Measurements from ENCODE around the gene TRMT44.

Gene TRMT44

DNA sequence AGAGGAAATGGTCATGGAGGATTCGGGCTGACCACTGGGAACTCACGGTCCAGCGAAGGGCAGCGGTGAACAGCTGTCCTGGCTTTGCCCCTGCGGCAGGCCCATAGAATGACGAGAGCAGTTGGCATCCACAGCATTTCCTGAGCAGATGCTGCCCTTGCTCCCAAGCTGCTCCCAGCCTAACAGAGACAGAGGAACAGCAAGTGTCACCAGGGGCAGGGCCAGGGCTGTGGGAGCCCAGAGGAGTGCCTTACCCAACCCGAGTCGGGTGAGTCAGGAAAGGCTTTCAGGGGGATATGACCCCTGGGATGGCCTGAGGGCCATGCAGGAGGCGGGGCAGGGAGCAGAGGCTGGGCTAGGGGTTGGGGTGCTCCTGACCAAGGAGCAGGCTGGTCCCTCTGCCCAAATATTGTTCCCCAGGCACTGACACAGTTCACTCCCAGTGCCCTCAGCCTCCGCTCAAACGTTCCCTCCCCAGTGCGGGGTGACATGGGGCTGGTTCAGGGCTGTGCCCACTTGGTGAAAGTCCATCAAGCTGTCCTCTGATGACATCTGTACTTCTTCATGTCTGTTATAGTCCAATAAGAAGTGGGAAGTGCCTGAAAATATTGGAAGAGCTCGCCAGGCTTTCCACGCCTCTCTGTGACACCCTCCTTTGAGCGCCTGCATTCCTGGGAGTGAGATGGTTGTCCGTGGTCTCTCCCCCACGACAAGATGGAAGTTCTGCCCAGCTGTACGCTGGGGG, 74.9 kb downstream of the TRMT44 start:
- DNase-seq: no peak

DNA sequence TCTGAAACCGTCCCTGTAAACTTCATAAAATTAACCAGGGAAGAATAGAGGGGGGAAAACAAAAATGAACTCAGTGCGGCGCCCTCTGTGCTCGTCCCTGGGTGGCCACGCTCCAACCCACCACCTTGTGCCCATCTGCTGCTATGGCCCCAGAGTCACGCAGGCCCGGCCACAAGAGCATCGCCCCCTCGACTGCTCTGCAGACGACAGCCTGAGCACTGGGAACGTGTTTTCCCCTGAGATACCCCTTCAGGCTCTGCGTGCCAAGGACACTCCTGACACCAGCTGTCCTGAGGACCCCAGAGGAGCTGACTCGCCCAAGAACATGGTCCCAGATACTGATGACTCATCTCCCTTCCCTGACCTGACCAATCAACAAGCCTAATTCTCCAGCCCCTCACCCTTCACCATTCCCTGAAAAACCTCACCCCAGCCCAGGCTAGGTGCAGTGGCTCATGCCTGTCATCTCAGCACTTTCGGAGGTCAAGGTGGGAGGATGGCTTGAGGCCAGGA, 75.5 kb downstream of the TRMT44 start:
- no peak for DNase-seq

DNA sequence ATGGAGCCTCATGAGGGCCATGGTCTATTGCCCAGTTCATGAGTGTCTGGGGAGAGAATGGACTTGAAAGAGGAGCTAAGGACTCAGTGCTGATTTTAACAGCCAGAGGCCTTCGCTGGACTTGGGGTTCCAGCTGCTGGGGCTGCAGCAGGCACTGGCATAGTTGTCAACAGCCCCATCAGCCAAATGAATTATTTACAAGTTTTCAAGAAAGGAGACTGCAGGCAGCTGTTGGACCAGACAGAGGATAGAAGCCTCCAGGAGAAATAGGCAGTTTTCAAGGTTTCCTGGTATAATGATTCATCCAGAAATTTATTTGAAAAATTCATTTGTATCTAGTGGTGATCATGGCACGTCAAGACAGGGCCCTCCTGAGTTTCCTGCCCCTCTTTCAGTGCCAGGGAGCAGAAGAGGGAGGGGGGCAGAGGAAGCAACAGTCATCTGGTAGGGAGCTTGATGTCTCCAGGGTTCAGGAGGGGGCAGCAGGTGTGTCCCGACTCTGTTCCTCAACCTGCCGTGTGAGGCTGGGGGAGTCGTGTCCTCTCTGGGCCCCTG, 76.5 kb downstream of the TRMT44 start:
- no peak for DNase-seq

DNA sequence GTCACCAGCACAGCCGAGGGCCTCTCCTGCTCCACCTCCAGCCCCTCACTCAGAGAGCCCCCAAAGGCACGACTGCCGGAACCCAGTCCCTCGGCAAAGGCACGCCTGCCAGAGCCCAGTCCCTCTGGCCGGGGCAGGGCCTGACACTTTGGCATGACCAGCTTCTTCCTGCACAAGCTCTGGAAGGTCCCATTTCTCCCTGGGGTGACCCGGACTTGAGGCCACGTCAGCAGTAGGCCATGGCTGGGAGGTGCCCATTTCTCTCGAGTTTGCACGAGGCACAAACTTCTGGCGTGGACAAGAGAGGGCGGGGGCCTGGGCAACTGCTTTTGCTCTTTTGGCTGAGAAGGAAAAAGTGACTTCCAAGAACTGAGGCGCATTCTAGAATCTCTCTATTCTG, 77.4 kb downstream of the TRMT44 start:
- no peak for DNase-seq

DNA sequence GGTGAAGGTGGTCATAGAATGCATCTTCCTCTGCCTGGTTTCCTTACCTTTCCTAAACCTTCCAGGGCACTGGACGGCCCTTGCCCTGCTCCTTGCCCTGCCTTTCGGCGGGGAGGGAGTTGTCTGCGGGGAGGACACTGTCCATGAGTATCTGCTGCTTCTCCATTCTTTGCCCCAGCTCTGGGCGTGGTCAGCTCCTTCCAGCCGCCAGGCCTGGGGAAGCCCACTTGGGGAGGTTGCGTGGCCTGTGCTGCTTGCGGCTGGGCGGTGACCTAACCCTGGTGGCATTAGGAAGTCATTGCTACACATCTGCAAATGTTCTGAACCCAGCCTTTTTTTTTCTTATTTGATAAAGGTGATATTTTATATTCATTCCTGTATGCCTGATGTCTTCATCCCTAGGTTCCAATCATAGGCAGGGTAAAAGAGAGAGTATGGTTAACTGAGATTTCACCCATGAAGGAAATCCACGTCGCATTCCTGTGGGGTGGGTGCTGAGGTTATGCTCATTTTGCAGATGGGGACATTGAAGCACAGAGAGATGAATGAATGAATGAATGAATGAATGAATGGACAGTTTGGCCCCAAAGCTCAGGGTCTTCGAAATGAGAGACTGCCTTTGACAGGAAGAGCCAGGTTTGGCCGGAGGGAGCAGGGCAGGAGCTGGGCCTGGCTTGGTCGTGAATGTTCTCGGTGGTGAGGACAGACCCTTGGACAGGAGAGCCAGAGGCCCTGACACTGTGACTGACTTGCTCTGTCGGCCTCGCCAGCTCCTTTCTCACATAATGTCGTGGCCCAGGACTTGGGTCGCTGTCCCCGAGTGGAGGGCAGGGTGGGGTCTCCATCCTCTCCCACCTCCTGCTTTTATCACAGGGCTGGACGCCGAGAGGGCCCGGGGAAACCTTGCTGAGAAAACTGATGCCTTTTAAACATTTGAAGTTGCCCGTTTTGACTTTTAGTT, 81.9 kb downstream of the TRMT44 start:
- no peak for DNase-seq

DNA sequence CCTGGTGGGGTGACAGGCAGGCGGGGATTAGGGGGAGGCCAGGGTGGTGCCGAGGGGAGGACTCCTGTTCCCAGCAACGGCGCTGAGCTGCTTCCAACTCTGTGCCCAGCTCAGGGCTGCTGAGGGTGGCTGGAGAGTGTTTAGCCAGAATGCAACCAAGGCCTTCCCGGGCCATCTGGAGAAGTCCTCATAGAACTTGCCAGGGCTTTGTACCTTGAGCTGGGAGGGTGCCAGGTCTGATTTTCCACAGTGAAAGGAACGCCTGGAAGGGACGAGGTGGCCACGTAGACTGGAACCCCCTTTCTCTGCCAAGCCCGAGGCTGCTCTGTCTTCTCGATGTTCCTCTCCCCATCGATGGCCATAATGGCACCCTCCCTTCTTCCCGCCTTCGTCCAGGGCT, 82.6 kb downstream of the TRMT44 start:
- no peak for DNase-seq

DNA sequence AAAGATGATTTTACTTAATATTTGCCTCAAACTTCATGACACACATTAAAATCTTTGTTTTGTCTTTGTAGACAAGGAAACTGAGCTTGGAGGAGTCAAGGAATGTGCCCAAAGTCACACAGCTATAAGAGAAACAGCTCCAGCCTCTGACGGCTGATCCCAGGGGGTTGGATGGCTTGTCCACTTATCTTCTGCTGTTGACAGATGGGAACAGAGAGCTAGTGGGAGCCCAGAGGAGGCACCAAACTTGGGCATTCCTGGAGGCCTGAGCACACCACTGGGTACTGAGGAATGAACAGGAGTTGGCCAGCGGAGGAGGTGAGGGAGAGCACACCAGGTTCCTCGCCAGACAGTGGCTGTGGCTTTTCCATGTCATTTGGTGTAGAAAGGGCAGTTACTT, 83.2 kb downstream of the TRMT44 start:
- no peak for DNase-seq

DNA sequence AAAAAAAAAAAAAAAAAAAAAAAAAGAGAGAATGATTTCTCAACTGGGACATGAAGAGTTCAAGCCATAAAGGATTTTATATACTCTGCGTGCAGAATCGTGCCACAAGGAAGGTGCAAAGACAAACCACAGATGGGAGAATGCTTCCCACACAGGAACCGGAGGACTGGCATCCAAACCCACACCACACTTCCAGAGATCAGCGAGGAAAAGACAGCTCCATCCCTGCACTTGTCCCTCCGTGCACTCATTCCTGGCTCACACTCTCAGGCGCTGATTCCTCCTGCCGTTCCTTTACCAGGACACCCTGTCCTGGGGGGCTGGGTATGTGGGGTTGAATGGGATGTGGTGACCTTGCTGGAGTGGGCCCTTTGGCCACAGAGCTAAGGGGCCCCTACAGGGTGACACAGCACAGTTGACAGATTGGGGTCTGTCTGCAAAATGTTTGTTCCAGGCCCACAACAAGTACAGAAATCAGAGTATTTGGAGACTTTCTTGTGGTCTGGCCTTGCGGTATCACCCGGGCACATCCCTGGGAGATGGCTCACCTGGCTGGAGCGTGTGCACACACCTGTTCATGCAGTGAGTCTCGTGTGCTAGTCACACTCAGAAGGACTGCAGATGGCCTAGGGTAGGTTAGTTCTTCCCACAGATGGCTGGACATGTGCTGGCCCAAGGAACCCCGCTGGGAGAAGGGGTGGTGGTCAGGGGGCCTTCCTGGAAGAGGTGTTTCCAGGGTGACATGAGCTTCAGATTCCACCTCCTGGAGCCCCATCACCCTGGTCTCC, 84.2 kb downstream of the TRMT44 start:
- no peak for DNase-seq

DNA sequence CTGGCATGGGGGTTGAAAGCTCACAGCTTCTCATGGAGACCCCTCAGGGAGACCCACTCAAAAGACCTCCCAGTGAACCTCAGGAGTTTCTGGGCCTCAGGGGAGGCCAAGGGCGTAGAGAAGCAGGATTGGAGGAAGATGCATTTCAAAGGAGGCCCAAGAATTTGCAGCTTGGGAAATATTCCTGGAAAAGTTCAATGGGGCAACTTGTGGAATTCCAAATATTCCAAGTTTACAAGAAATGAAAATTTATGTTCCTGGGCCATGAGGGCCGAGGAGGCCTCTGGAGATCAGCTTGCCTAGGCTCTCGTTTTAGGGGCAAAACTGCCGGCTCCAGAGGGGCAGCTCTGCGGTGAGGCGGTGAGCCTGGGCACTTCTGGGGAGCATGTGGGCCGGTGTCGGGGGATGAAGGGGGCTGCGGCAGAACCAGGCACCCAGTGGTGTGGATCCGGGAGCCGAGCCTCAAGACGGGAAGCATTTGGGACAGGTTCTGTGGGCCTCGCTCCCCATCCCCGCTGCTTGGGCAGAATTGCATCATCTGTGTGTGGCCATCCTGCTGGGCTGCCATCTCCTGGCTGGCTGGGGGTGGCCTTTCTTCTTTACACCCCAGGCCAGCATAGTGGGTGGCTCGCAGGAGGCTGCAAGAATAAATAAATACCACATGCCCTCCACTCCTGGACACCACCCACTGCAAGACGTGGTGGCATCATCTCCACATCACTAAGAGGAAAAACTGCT, 85.0 kb downstream of the TRMT44 start:
- no peak for DNase-seq

All from NCI-H1694 (cell line).